ENCODE results near the gene BACE1.
"Not testable (repeated sequence)": the region's sequence is repeated elsewhere in the genome, so short reads cannot be mapped to it uniquely, and the experiment has no call there.

BACE1 gene

DNA sequence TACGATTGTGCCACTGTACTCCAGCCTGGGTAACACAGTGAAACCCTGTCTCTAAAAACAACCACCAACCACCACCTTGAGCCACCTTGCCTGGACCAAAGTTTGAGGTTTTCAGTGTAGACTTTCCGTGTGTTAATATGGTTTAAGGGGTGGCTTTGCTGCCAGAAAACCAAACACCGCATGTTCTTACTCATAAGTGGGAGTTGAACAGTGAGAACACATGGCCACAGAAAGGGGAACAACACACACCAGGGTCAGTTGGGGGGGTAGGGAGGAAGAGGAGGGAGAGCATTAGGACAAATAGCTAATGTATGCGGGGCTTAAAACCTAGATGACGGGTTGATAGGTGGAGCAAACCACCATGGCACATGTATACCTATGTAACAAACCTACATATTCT is 43.9 kb downstream of the BACE1 start:
- not testable (repeated sequence) for DNase-seq

GRCh38 chr11:117271208-117271607 is 44.8 kb downstream of the BACE1 start:
- DNase-seq = no peak

DNA sequence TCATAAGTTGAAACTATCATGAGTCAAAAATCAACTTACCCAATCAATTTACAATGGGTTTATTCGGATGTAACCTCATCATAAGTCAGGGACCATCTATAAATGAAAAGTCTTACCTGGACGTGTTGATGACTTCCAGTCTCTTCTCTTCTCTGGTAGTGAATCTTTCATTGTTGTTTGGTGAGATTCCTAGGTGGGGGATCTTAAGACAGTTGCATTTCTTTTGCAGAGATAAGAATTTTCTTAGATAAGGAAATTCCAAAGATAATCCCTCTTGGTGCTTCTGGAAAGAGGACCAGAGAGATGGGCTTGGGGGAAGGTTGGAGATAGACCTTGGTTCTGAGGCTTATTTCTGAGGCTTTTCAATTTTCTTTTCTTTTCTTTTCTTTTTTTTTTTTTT is 46.2 kb downstream of the BACE1 start:
- no peak for DNase-seq

- DNase-seq = no peak
These were observed 50.3 kb downstream of the BACE1 start for GRCh38 chr11:117265745-117266144.

- DNase-seq = not testable (repeated sequence)
These were observed 51.3 kb downstream of the BACE1 start for GRCh38 chr11:117264624-117265323.

DNA sequence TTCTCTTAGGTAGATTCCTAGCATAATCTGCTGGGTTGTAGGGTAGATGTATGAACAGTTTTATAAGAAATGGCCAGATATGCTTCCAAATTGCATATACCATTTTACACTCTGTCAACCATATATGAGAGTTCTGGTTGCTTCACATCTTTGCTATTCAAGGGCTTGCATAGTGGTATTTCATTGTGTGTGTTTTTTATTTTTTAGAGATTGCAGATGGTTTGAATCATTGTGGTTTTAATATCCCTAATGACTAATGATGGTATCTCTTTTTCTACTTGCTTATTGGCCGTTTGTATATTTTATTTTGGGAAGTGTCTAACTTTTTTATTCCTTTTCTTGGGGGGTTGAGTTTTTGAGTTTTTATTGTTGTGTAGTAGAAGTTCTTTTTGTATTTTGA is 56.6 kb downstream of the BACE1 start:
- no peak for DNase-seq

- no peak for DNase-seq
These were observed 57.5 kb downstream of the BACE1 start for GRCh38 chr11:117258576-117258975.

GRCh38 chr11:117256573-117256972 is 59.5 kb downstream of the BACE1 start:
- no peak for DNase-seq

- DNase-seq = no peak
These were observed 60.1 kb downstream of the BACE1 start for GRCh38 chr11:117255966-117256365.

DNA sequence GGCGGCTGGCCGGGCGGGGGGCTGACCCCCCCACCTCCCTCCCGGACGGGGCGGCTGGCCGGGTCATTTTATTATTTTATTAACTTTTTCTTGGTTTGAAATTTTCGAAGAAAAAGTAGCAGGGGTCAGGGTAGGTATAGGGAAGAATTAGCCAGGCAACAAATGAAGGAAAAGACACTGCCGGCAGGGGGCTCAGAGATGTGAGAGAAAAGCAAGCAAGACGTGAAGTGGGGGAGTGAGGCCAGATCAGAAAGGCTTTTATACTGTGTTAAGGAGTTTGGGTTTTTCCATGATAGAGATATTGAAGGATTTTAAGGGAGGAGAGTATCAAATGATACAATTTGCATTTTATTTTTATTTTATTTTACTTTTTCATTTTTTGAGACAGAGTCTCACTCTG is 64.5 kb downstream of the BACE1 start:
- no peak for DNase-seq

- DNase-seq = no peak
These were observed 66.5 kb downstream of the BACE1 start for GRCh38 chr11:117249571-117249970.

- DNase-seq = no peak
These were observed 67.7 kb downstream of the BACE1 start for GRCh38 chr11:117248341-117248740.

DNA sequence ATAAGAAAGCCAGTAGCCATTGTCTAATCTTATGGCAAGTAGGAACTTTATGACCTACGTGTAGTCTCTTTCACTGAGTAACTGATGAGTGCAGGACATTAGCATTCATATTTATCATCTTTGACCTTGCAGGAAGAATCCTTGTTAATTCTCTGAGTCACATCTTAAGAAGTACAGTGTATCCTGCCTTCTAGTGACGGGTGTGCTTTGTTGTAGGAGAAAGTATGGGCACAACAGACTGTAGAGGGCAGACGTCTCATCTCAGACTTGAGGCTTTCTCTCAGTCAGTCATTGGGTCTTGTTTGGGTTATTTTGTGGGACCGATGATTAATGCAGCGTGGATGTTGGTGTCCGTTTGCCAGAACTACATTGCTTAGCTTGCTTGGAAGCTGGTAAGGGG is 76.8 kb downstream of the BACE1 start:
- DNase-seq = no peak

- DNase-seq = no peak
These were observed 77.8 kb downstream of the BACE1 start for GRCh38 chr11:117238221-117238620.

Data from activated CD4-positive, alpha-beta T cell treated with anti-CD3 and anti-CD28 coated beads for 4 hours (primary cell).